KMS-11 (cell line): ENCODE data around the gene SNIP1.

Experiments used
- H2AFZ ChIP-seq: fragments of 200-600 bp; sonication (generic); 2 replicates; pipeline ENCODE4 v1.6.1; 2016; ENCODE audit warnings: antibody characterized with exemption, mixed run types, low read depth
- H3K27ac ChIP-seq: fragments of 200-600 bp; sonication (generic); 2 replicates; pipeline ENCODE4 v1.6.1; 2016; ENCODE audit warnings: mild to moderate bottlenecking, mixed run types
- H3K27me3 ChIP-seq: fragments of 200-600 bp; sonication (generic); 2 replicates; pipeline ENCODE4 v1.6.1; 2017; ENCODE audit warnings: mild to moderate bottlenecking, low read depth, mixed run types, moderate library complexity; ENCODE audit not compliant: insufficient read depth
- H3K36me3 ChIP-seq: fragments of 200-600 bp; sonication (generic); 2 replicates; pipeline ENCODE4 v1.6.1; 2017; ENCODE audit warnings: mild to moderate bottlenecking, mixed run types; ENCODE audit not compliant: insufficient read depth
- H3K4me1 ChIP-seq: fragments of 200-600 bp; sonication (generic); 2 replicates; pipeline ENCODE4 v1.6.1; 2016; ENCODE audit warnings: mild to moderate bottlenecking, low read depth, mixed run types; ENCODE audit not compliant: poor library complexity, severe bottlenecking
- H3K4me2 ChIP-seq: fragments of 200-600 bp; sonication (generic); 2 replicates; pipeline ENCODE4 v1.7.0; 2016; ENCODE audit warnings: mild to moderate bottlenecking, mixed run types
- H3K4me3 ChIP-seq: fragments of 200-600 bp; sonication (generic); IDR thresholded peaks from 2 replicates; pipeline ENCODE4 v1.6.1; 2017; ENCODE audit warnings: low read depth, low read length, mixed read lengths; ENCODE audit not compliant: insufficient read depth
- H3K79me2 ChIP-seq: fragments of 200-600 bp; sonication (generic); 2 replicates; pipeline ENCODE4 v1.6.1; 2016; ENCODE audit warnings: low read depth, mixed run types; ENCODE audit not compliant: insufficient read depth
- H3K9ac ChIP-seq: fragments of 200-600 bp; sonication (generic); 2 replicates; pipeline ENCODE4 v1.6.1; 2016; ENCODE audit warnings: mild to moderate bottlenecking, mixed run types
- H4K20me1 ChIP-seq: fragments of 200-600 bp; sonication (generic); 2 replicates; pipeline ENCODE4 v1.6.1; 2016; ENCODE audit warnings: mild to moderate bottlenecking, mixed run types; ENCODE audit not compliant: insufficient read depth
- CTCF ChIP-seq: fragments of 200-600 bp; sonication (generic); conservative IDR thresholded peaks from 2 replicates; pipeline ENCODE4 v1.6.1; 2017; ENCODE audit warnings: low read depth, mild to moderate bottlenecking, antibody characterized with exemption, low read length, moderate library complexity, mixed read lengths

SNIP1 gene

GRCh38 chr1:37553598-37553926 is 531 bp downstream of the SNIP1 start:
- Histone ChIP-seq H2AFZ (peak overlapping the region; percentile 85), H3K27ac (peak overlapping the region; percentile 47; the same call in 1 of the 2 replicates), H3K4me3 (peak overlapping the region; percentile 87), H3K9ac (peak overlapping the region; percentile 59), H3K27me3 (no peaks in the 10 kb centered on the region), H3K36me3 (no peaks in the 10 kb centered on the region), H3K79me2 (peaks cover 27% of the 10 kb centered on the region), H3K4me2 (peak overlapping the region; percentile 93), H3K4me1 (peaks cover 37% of the 10 kb centered on the region), H4K20me1 (no peaks in the 10 kb centered on the region)
- TF ChIP-seq CTCF, result no peak

- no peaks in the 10 kb centered on the region for H3K27me3 ChIP-seq
- no peak for TF ChIP-seq CTCF
- no peaks in the 10 kb centered on the region for H4K20me1 ChIP-seq
- H2AFZ ChIP-seq, result no peak overlapping the region
- no peak overlapping the region for H3K9ac ChIP-seq
- H3K4me3 ChIP-seq, result no peak overlapping the region
- no peaks in the 10 kb centered on the region for H3K36me3 ChIP-seq
- H3K4me2 ChIP-seq, result peak overlapping the region; percentile 53
- peaks cover 34% of the 10 kb centered on the region for H3K4me1 ChIP-seq
- peaks cover 27% of the 10 kb centered on the region for H3K79me2 ChIP-seq
- peak overlapping the region; percentile 24; the same call in 1 of the 2 replicates for H3K27ac ChIP-seq
These were observed 4.8 kb downstream of the SNIP1 start for GRCh38 chr1:37549341-37549740.

GRCh38 chr1:37545019-37545418 is 9.1 kb downstream of the SNIP1 start:
- Histone ChIP-seq H3K9ac (no peak overlapping the region), H3K4me2 (no peak overlapping the region), H4K20me1 (no peaks in the 10 kb centered on the region), H3K27me3 (no peaks in the 10 kb centered on the region), H3K4me1 (peaks cover 11% of the 10 kb centered on the region), H3K4me3 (no peak overlapping the region), H3K27ac (no peak overlapping the region), H3K79me2 (no peaks in the 10 kb centered on the region), H3K36me3 (no peaks in the 10 kb centered on the region), H2AFZ (no peak overlapping the region)
- TF ChIP-seq CTCF, result no peak

- Histone ChIP-seq H3K4me3 (no peak overlapping the region), H3K9ac (no peak overlapping the region), H3K4me1 (peaks cover 6% of the 10 kb centered on the region), H3K36me3 (0 out of 2 replicates have a peak, but pooled peaks cover 2% of the 10 kb centered on the region), H3K27me3 (no peaks in the 10 kb centered on the region), H3K4me2 (no peak overlapping the region), H3K27ac (no peak overlapping the region), H2AFZ (no peak overlapping the region), H3K79me2 (no peaks in the 10 kb centered on the region), H4K20me1 (no peaks in the 10 kb centered on the region)
- no peak for TF ChIP-seq CTCF
These were observed 9.6 kb downstream of the SNIP1 start for GRCh38 chr1:37544530-37544929.
